GM12878 (cell line): ENCODE measurements around the gene GARS1. TPM values are rescaled to one million over a fixed set of nuclear protein-coding genes. Genes with fewer than 3 reads are reported as not detected.

Experiments
- ATAC-seq: fragments of 200-7000 bp; cut with Tn5 transposase; 3 replicates; pipeline ENCODE4 v1.9.1; 2020; ENCODE audit warnings: mild to moderate bottlenecking, moderate library complexity
- BruUV-seq: library from RNA; stranded (reverse); fragments of 400-500 nt; replicated peaks from 2 replicates; lab custom pipeline; 2021; lab: Mats Ljungman, UMichigan
- CTCF ChIA-PET: fragments of 300-600 bp; sonication (Branson Sonifier 250); formaldehyde crosslinking; extraction: SDS; loops from one replicate; lab custom pipeline; 2021; ENCODE audit warnings: inconsistent platforms; lab: Yijun Ruan, JAX
- POLR2A ChIA-PET: fragments of 350-600 bp; formaldehyde crosslinking; extraction: SDS; loops from one replicate; lab custom pipeline; 2021; ENCODE audit warnings: inconsistent platforms; lab: Charles Lee
- RAD21 ChIA-PET: fragments of 300-600 bp; sonication (Branson Sonifier 250); formaldehyde crosslinking; loops from one replicate; lab custom pipeline; 2023; ENCODE audit warnings: antibody characterized with exemption; ENCODE audit not compliant: unreplicated experiment; lab: Charles Lee
- SMC1A ChIA-PET: fragments of 300-600 bp; sonication (Branson Sonifier 250); formaldehyde crosslinking; loops from one replicate; lab custom pipeline; 2023; ENCODE audit not compliant: unreplicated experiment, uncharacterized antibody; lab: Charles Lee
- DNase-seq: peaks from one replicate; pipeline ENCODE4 v3.0.0-alpha.2; 2011; ENCODE audit warnings: low read depth, low spot score
- FAIRE-seq: peaks from 3 replicates; lab custom pipeline; 2011; peaks lifted over from hg19 to GRCh38; lab: Jason Lieb, UNC
- H2AFZ ChIP-seq: 2 replicates; pipeline ENCODE4 v1.6.0; 2011; ENCODE audit warnings: low read depth, low read length, control low read depth; ENCODE audit not compliant: control insufficient read depth
- H3K27ac ChIP-seq: 2 replicates; pipeline ENCODE4 v1.5.1; 2011; ENCODE audit warnings: control low read depth; ENCODE audit not compliant: control insufficient read depth, insufficient read depth
- H3K27me3 ChIP-seq, 2 experiments: replicated peaks in 1 of 2; 2 replicates each; pipeline versions ENCODE4 v1.6.0 to v1.6.1; 2011; ENCODE audit warnings: low read length in 1 of 2; ENCODE audit not compliant: control insufficient read depth in 2 of 2, insufficient read depth in 2 of 2
- H3K36me3 ChIP-seq, 2 experiments: 2 replicates each; pipeline ENCODE4 v1.5.1; 2011; ENCODE audit warnings: low read length in 1 of 2; ENCODE audit not compliant: control insufficient read depth in 2 of 2, insufficient read depth in 2 of 2
- H3K4me1 ChIP-seq: 2 replicates; pipeline ENCODE4 v1.6.1; 2011; ENCODE audit warnings: mild to moderate bottlenecking, low read length, moderate library complexity, mixed read lengths; ENCODE audit not compliant: control insufficient read depth, insufficient read depth
- H3K4me2 ChIP-seq: 2 replicates; pipeline ENCODE4 v1.6.0; 2011; ENCODE audit warnings: control low read depth; ENCODE audit not compliant: control insufficient read depth, insufficient read depth
- H3K4me3 ChIP-seq: fragments of 200-600 bp; sonication (generic); 2 replicates; pipeline ENCODE4 v1.5.1; 2016
- H3K79me2 ChIP-seq: 2 replicates; pipeline ENCODE4 v1.6.0; 2011; ENCODE audit warnings: low read length; ENCODE audit not compliant: control insufficient read depth, insufficient read depth
- H3K9ac ChIP-seq: 2 replicates; pipeline ENCODE4 v1.8.0; 2011; ENCODE audit warnings: low read length, control low read depth, mixed read lengths; ENCODE audit not compliant: control insufficient read depth, insufficient read depth
- H3K9me3 ChIP-seq: replicated peaks from 3 replicates; pipeline ENCODE4 v1.5.1; 2011; ENCODE audit warnings: mild to moderate bottlenecking, low read length; ENCODE audit not compliant: control insufficient read depth, insufficient read depth
- H4K20me1 ChIP-seq: 2 replicates; pipeline ENCODE4 v1.6.0; 2011; ENCODE audit not compliant: control insufficient read depth, insufficient read depth
- CEBPZ ChIP-seq: fragments of 150-350 bp; IDR thresholded peaks from 2 replicates; pipeline ENCODE4 v1.6.1; 2016; ENCODE audit warnings: low read depth, low read length
- CREB1 ChIP-seq: IDR thresholded peaks from 2 replicates; pipeline ENCODE4 v1.6.1; 2012; ENCODE audit warnings: low read depth, mild to moderate bottlenecking, inconsistent platforms
- EED ChIP-seq: sonication (generic); IDR thresholded peaks from 2 replicates; pipeline ENCODE4 v1.6.1; 2016; ENCODE audit warnings: antibody characterized with exemption, low read depth
- IKZF2 ChIP-seq, 2 experiments: fragments of 450-650 bp; IDR thresholded peaks; 2 replicates each; pipeline ENCODE4 v1.6.1; 2017; ENCODE audit warnings: mild to moderate bottlenecking in 2 of 2, moderate library complexity in 2 of 2
- KAT2A ChIP-seq: conservative IDR thresholded peaks from 2 replicates; pipeline ENCODE4 v1.6.1; 2011; ENCODE audit warnings: low read depth, low read length; ENCODE audit not compliant: control insufficient read depth
- MEF2B ChIP-seq: fragments of 450-650 bp; IDR thresholded peaks from 2 replicates; pipeline ENCODE4 v1.6.1; 2018; ENCODE audit warnings: mild to moderate bottlenecking, moderate library complexity; ENCODE audit not compliant: partially characterized antibody, poor library complexity, severe bottlenecking
- NR2C1 ChIP-seq: fragments of 450-650 bp; IDR thresholded peaks from 2 replicates; pipeline ENCODE4 v1.6.1; 2017; ENCODE audit warnings: antibody characterized with exemption, mild to moderate bottlenecking, moderate library complexity
- NR2F1 ChIP-seq: fragments of 450-650 bp; conservative IDR thresholded peaks from 2 replicates; pipeline ENCODE4 v1.6.1; 2017; ENCODE audit warnings: mild to moderate bottlenecking
- SUZ12 ChIP-seq: fragments of 200-600 bp; sonication (generic); IDR thresholded peaks from one replicate; pipeline ENCODE4 v1.6.1; 2018; ENCODE audit warnings: antibody characterized with exemption, mild to moderate bottlenecking; ENCODE audit not compliant: unreplicated experiment
- YBX1 ChIP-seq: fragments of 450-650 bp; IDR thresholded peaks from 2 replicates; pipeline ENCODE4 v1.6.1; 2016; ENCODE audit warnings: antibody characterized with exemption
- ZBED1 ChIP-seq: IDR thresholded peaks from 2 replicates; pipeline ENCODE4 v1.6.1; 2016; ENCODE audit warnings: borderline replicate concordance
- ZBTB11 ChIP-seq: fragments of 450-650 bp; formaldehyde crosslinking; IDR thresholded peaks from 2 replicates; pipeline ENCODE4 v1.5.0; 2022; ENCODE audit warnings: mild to moderate bottlenecking, missing genetic modification characterization
- ZNF207 ChIP-seq: fragments of 450-650 bp; IDR thresholded peaks from 2 replicates; pipeline ENCODE4 v1.6.1; 2014; ENCODE audit warnings: antibody characterized with exemption, mild to moderate bottlenecking, borderline replicate concordance
- ZNF274 ChIP-seq: IDR thresholded peaks from one replicate; pipeline ENCODE4 v1.8.0; 2011; ENCODE audit not compliant: insufficient read length, insufficient read depth
- WGBS: methylation state at CpG from one replicate; pipeline ENCODE4 v1.1.6; 2016; ENCODE audit warnings: low lambda C conversion rate; ENCODE audit not compliant: insufficient replicate concordance, insufficient coverage; ENCODE audit errors: missing lambda C conversion rate; 5-methylcytosine and 5-hydroxymethylcytosine counted together
- in situ Hi-C: fragments of 300-500 bp; cut with MboI; formaldehyde crosslinking; loops from 9 replicates; pipeline ENCODE4 v1.14.3; 2018; ENCODE audit warnings: mixed read lengths
- intact Hi-C: fragments of 100-400 bp; cut with micrococcal nuclease; formaldehyde crosslinking; loops from one replicate; pipeline ENCODE4 v1.14.2; 2022; ENCODE audit not compliant: unreplicated experiment
- polyA plus RNA-seq, 11 experiments: library from polyadenylated mRNA; depleted of rRNA in 4 of 11; unstranded in 6 of 11; stranded (reverse) in 5 of 11; fragments of >200 nt; fragmentation: Nextera tagmentation in 4 of 11; fragmentation: Illumina TruSeq in 1 of 11; extraction: Ambion mirVana in 4 of 11; extraction: Trizol in 1 of 11; gene quantifications; 1 replicate in 1 of 11; 2 replicates in 10 of 11; pipeline versions ENCODE4 v1.2.1 to v1.2.3, GENCODE V29; 2011 to 2016; ENCODE audit warnings: inconsistent platforms in 2 of 11, missing spikeins in 2 of 11, low read depth in 1 of 11
- total RNA-seq, 4 experiments: library from RNA; depleted of rRNA in 3 of 4; stranded (reverse); fragments of >200 nt in 3 of 4; fragmentation: Illumina TruSeq in 1 of 4; extraction: Trizol in 1 of 4; gene quantifications; 2 replicates each; pipeline versions ENCODE4 v1.2.1 to v1.2.3, GENCODE V29; 2013 to 2021
- TF ChIP-seq, protein P1 (sequence below): IDR thresholded peaks from 2 replicates; pipeline ENCODE4 v1.6.1; 2011; ENCODE audit warnings: borderline replicate concordance, low read depth, mild to moderate bottlenecking, moderate library complexity, mixed read lengths, low read length; ENCODE audit not compliant: insufficient read depth; ENCODE audit errors: extremely low read length

Gene GARS1
- total and polyA plus RNA-seq, 10 of the 15 experiments (the other 5 are each of a cell fraction or from before 2014, with no cell fraction given), result 120 to 361 (median 187) TPM

DNA sequence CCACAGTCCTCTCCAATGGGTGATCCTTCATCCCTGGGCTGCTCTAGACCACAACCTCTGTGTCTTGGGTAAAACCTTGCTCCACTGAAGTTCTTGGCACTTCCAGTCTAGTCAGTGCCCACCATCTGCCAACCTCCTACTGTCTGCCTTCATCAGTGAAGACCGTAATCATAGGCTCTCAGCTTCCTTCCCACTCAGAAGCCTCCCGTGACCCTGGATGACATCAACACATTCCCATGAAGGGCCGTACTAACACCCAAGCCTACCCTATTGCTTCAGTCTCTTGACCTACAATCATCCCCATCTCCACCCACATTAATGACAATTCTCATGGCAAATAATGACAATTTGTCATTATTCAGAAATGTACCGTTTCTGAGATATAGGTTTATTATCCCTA is 27.6 kb upstream of the GARS1 start:
- peaks cover 0 to 8% of the 10 kb centered on the region in 2 experiments for H3K36me3 ChIP-seq
- in situ Hi-C loops (no loop called here), intact Hi-C loops (loop anchor here (10.0 kb wide), 1 partner anchor 502 kb away; no protein-coding TSS in a partner anchor)
- RAD21 ChIA-PET, result no interaction called here
- FAIRE-seq (no peak), DNase-seq (no peak), ATAC-seq (no peak)
- no peak overlapping the region for H3K9ac ChIP-seq
- no peaks in the 10 kb centered on the region for H3K79me2 ChIP-seq
- no TSS peak for BruUV-seq
- no peaks in the 10 kb centered on the region for H3K4me1 ChIP-seq
- POLR2A ChIA-PET, result no interaction called here
- H3K9me3 ChIP-seq, result no peaks in the 10 kb centered on the region; the same call in 1 of the 3 replicates
- H3K27ac ChIP-seq, result no peak overlapping the region
- no peak overlapping the region for H3K4me2 ChIP-seq
- SMC1A ChIA-PET, result interaction anchor here (1.9 kb wide), 1 partner anchor 57 kb away, joined by 7 read pairs; no protein-coding TSS in a partner anchor
- 87% methylated on average over 4 of the region's 4 CpGs for WGBS
- no peaks in the 10 kb centered on the region for H4K20me1 ChIP-seq
- no peak overlapping the region for H3K4me3 ChIP-seq
- no peak overlapping the region for H2AFZ ChIP-seq
- H3K27me3 ChIP-seq, result no peaks in the 10 kb centered on the region
- CTCF ChIA-PET, result interaction anchor here (1.5 to 3.0 kb wide), 4 partner anchors 14 to 292 kb away, joined by 5 to 13 read pairs (median 9); no protein-coding TSS in a partner anchor
- TF ChIP-seq CEBPZ, result no peak
- TF ChIP-seq, protein P1, sequence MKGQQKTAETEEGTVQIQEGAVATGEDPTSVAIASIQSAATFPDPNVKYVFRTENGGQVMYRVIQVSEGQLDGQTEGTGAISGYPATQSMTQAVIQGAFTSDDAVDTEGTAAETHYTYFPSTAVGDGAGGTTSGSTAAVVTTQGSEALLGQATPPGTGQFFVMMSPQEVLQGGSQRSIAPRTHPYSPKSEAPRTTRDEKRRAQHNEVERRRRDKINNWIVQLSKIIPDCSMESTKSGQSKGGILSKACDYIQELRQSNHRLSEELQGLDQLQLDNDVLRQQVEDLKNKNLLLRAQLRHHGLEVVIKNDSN, result no peak
- no peak for TF ChIP-seq ZNF274
- TF ChIP-seq KAT2A, result no peak
- no peak for TF ChIP-seq NR2C1
- TF ChIP-seq NR2F1, result no peak
- no peak for TF ChIP-seq CREB1
- TF ChIP-seq SUZ12, result no peak
- TF ChIP-seq ZBED1, result no peak
- TF ChIP-seq ZBTB11 (CRISPR knock-in tag), result no peak
- TF ChIP-seq IKZF2 (IDR thresholded peaks at IDR 0.05), result no peak
- no peak for TF ChIP-seq EED
- no peak for TF ChIP-seq YBX1
- TF ChIP-seq ZNF207, result no peak
- TF ChIP-seq MEF2B, result no peak
